Pons (tissue), 1 donor: ENCODE data around the gene TMEM132C.
A peak's percentile ranks its signal among the peaks of the same experiment; 100 is the strongest.

Source experiments
- DNase-seq: peaks from one replicate; pipeline ENCODE4 v3.0.0-alpha.2; 2016; ENCODE audit warnings: low spot score

Gene TMEM132C

DNA sequence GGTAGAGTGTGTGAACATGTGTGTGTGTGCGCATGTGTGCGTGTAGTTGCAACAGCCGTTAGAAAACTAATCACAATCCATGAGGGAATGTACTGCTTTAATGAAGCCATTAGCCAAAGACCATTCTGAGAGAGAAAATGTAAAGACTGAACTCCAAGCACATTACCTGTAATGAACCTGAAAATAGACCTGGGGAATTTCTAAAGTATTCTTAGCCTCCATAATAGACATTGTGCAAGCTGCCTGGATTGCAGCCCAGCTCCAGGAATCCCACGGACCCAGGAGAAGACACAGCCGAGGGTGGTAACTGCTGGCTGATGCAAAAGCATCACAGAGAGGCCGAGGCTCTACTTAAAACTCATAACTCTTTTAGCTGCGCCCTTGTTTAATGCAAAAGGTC is 400.2 kb downstream of the TMEM132C start:
- DNase-seq, result no peak

DNA sequence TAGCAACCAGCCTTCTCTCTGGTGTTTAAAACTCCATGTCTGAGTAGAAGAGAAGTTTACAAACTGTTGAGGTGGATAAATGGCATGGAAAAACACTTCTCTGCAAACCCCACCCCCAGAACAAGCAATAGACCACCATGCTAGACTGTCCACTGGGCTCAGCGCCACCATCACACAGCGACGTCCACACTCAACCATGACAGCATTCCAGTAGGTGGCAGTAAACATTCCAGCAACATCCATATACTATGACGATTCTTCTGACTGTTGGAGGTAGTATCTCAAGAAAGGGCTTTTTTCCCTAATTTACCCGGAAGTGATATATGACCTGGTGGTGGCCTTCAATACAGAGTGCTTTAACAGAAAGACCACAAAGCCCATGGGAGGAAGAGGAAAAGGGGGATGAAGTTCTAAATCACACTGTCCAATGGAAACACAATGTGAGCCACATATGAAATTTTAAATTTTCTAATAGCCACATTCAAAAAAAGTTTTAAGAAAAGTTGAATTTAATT is 404.6 kb downstream of the TMEM132C start:
- DNase-seq, result no peak

DNA sequence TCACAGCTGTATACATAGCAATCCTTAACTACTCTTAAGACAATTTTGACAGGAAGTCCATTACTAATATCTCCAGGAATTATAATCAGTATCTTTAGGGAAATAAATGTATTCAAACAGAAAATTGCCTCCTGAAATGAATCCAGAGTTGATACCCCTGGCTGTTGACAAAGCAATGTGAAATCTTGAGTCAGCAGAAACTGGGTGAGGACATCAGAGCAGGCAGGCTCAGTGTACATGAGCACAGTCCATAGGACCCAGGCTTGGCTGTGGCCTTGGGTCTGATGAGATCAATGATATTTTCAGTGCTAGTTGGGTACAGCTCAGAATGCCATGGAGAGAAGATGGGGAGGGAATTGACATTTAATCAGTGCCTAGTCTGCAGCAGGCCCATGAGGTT is 405.5 kb downstream of the TMEM132C start:
- no peak for DNase-seq

- no peak for DNase-seq
Measured at GRCh38 chr12:128672893-128673292, 405.9 kb downstream of the TMEM132C start.

GRCh38 chr12:128675576-128675975 is 408.6 kb downstream of the TMEM132C start:
- no peak for DNase-seq

- DNase-seq, result no peak
Measured at GRCh38 chr12:128680555-128680954, 413.6 kb downstream of the TMEM132C start.

GRCh38 chr12:128682548-128683275 is 415.7 kb downstream of the TMEM132C start:
- DNase-seq, result no peak

GRCh38 chr12:128684352-128684751 is 417.4 kb downstream of the TMEM132C start:
- peak; percentile 49 for DNase-seq

GRCh38 chr12:128685903-128686475 is 419.0 kb downstream of the TMEM132C start:
- no peak for DNase-seq

DNA sequence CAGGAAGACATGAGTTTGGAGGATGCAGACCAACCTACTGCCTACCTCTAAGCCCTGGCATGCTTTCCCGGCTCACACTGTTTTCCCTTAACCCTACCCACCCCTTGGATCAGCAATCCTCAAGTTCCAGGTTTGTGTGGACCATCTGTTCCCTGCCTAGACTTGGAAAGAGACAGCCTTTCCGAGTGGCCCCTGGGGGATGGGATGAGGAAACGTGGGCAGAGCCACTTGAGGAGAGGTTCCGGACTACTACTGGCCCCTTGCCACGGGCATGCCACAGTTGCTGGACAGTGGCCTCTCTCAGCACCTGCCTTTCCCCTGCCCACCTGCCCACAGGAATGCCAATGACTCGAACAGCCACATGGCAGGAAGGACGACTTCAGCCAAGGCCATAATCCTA is 420.9 kb downstream of the TMEM132C start:
- no peak for DNase-seq

GRCh38 chr12:128690641-128691040 is 423.7 kb downstream of the TMEM132C start:
- DNase-seq, result no peak

DNA sequence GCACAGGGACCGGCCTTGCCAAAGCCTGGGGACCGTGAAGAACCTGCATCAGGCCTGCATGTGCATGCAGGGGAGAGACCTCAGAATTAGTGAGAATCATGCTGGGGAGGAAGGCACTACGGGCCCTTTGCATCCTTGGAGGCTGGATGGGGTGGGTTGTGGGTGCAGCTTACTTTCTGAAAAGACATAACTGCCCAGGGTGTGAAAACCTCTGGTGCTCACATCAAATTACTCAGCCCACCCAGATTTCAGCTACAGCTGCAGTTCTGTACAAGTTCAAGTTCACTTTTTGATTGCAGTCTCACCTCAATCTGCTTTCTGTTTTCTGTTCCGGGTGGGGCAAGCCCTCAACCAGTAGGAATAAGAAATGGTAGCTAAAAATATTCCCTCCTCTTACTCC is 426.1 kb downstream of the TMEM132C start:
- DNase-seq, result no peak

DNA sequence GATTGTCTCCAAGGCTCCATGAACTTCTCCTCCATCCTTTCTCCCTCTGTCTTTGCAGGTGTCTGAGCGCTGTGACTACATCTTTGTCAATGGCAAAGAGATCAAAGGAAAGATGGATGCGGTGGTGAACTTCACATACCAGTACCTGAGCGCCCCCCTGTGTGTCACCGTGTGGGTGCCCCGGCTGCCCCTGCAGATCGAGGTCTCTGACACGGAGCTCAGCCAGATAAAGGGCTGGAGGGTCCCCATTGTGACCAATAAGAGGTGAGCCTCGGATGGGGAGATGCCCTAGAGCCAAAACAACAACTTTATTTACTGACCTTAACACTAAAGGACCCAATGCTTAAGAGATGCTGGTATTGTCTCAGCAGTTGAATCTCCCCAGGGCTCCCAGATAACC is 426.8 kb downstream of the TMEM132C start:
- no peak for DNase-seq

DNA sequence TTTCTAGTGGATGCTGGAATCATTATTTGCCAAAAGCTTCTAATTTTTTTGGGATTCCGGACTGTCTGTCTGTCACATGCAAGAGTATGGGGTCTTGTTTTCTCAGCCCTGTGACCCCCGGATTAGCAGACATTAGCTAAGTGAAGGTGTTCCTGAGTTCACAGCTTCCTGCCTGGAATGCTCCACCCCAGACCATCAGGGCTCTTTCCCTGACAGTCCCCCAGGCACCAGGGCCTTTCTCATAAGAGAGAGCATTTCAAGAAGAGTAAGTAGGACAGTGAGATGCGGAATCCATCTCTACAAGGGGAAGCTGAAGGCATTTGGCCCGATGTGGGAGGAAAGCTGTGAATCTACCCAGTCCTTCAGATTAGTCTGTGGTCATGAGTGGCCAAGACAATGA is 427.5 kb downstream of the TMEM132C start:
- no peak for DNase-seq

DNA sequence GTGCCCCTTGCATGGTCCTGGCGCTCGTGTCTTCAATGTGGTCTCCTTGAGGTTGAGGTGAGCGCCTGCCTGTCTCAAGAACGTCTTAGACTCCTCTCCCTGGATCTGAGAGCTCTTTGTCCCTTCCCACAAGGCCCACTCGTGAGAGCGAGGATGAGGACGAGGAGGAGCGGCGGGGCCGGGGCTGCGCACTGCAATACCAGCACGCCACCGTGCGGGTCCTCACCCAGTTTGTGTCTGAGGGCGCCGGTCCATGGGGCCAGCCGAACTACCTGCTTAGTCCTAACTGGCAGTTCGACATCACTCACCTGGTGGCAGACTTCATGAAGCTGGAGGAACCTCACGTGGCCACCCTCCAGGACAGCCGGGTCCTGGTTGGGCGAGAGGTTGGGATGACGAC is 428.7 kb downstream of the TMEM132C start:
- DNase-seq, result no peak

- no peak for DNase-seq
Measured at GRCh38 chr12:128698301-128698972, 431.5 kb downstream of the TMEM132C start.

GRCh38 chr12:128699106-128699505 is 432.1 kb downstream of the TMEM132C start:
- no peak for DNase-seq

DNA sequence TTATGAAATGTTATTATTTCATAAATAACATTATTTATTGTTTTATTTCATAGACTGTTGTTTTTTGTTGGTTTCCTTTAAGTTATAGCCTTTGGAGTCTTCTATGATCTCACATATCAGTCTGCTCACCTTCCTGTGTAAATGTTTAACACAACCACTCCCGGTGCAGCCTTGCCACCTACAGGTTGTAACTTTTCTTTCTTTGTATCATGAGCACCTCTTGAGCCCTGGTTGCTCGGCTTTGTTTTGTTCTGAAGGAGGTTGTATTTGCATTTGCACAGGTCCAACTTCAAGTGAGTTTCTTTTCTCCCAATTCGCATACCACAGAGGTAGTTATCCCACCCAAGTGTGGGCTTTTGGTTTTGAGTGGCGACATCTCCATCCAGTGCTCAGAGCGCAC is 435.4 kb downstream of the TMEM132C start:
- no peak for DNase-seq

DNA sequence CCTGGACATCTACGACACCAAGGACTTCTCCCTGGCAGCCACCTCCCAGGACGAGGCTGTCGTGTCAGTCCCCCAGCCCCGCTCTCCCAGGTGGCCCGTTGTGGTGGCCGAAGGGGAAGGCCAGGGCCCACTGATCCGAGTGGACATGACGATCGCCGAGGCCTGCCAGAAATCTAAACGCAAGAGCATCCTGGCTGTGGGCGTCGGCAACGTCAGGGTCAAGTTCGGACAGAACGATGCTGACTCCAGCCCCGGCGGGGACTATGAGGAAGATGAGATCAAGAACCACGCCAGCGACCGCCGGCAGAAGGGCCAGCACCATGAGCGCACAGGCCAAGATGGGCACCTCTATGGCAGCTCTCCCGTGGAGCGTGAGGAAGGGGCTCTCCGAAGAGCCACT is 438.2 kb downstream of the TMEM132C start:
- no peak for DNase-seq

- no peak for DNase-seq
Measured at GRCh38 chr12:128707488-128707887, 440.5 kb downstream of the TMEM132C start.

DNA sequence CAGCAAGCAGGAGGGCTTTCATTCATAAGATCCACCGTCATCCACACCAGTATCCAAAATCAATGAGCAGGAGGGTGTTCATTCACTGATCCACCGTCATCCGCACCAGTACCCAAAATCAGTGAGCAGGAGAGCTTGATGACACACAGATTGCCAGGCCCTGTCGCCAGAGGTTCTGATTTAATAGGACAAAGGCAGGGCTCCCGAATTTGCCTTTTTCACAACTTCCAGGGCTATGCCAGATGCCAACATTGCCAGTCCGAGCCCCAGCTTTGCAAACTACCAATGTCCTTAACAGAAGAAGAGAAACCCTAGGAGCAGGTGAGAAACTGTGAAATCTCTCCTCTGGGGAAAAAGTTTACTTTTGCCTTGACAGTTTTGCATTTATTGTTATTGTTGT is 441.8 kb downstream of the TMEM132C start:
- no peak for DNase-seq

DNA sequence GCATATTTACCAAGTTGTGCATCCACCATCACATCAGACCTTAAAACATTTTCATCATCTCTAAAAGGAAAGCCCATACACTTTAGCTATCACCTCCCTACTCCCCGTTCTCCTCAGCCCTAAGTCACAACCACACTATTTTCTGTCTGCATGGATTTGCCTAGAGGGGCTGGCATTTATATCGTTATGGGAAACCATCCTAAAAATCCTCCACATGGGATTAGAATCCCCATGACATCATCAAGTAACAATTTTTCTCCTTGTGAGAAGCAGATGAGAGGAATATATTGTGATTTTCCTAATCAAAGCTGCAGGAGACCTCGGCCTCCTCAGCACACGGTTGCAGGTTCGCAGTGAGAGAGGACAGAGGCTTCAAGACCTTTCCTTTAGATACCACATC is 442.7 kb downstream of the TMEM132C start:
- DNase-seq, result no peak

GRCh38 chr12:128711486-128711885 is 444.5 kb downstream of the TMEM132C start:
- DNase-seq, result no peak
